ENCODE data around the gene HS6ST3.
"Not testable (repeated sequence)": the region's sequence is repeated elsewhere in the genome, so short reads cannot be mapped to it uniquely, and the experiment has no call there.

The HS6ST3 gene

DNA sequence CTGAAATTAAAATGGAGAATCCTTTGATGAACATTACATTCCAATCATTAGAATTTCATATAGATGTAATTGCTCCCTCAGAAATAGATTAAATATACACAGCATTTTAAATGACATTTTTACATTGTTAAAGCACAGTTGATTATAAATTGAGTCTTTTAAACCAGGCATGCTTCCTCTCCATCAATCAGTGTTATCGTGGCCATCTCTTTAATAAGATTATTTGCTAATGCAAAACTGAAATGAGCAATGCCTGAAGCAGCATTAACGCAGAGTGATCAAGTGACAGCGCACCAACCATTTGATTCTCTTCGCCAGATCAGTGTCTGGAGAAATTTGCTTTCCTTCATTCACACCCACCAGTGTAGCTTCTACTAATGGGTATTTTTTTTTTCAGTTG, 644.6 kb downstream of the HS6ST3 start:
- DNase-seq (ENCODE audit: low read depth) = no peak

DNA sequence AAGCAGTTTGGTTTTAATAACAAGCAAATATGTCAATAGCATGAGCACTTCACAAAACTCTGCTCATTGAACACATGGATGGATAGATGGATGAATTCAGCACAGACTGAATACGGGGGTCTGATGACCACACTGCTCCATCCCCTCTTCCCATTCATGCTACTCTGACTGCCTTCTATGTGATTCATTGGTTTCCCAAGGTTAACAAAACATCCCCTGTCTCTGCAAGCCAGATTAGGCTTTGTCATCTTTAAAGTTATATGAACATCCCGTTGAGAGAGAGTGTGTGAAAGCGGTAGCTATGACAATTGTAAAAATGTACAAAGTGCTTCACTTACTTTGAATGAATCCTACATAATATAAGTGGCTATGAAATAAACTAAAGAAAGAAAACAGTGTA, 651.9 kb downstream of the HS6ST3 start:
- no peak for DNase-seq (ENCODE audit: low read depth)

DNA sequence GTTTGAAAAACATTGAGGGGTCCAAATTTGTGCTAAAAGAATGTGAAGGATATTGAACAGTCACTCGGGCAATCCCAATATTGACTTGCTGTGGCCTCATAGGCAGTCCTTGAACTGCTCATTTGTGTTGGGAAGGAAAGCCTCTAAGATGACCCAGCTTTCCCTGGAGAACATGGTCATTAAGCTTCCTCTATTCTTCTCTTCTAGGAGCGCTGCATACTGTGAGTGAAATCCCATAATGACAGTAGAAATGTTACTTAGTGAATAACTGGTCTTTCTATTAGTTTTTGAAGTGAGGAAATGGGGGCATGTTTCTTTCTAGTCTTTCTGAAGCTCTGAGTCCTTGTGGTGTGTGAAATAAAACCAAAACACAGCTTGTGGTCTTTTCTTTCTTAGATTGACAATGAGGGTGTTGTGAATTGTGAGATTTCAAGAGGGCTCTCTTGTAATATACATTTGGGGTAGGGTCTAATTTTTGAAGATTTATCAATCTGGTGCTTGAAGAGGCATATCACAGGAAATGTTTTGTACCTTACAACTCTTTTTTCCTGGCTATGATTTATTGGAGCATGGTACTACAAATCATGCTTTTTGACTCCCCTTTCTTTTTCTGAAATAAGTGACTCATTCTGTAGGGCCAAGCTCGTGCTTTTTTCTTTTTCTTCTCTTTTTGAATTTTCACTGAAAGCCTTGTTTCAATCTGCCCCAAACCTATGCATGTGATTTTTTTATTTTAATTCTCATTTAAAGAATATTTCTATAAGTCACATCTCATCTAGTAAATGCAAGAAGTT, 653.6 kb downstream of the HS6ST3 start:
- DNase-seq (ENCODE audit: low read depth) = no peak

DNA sequence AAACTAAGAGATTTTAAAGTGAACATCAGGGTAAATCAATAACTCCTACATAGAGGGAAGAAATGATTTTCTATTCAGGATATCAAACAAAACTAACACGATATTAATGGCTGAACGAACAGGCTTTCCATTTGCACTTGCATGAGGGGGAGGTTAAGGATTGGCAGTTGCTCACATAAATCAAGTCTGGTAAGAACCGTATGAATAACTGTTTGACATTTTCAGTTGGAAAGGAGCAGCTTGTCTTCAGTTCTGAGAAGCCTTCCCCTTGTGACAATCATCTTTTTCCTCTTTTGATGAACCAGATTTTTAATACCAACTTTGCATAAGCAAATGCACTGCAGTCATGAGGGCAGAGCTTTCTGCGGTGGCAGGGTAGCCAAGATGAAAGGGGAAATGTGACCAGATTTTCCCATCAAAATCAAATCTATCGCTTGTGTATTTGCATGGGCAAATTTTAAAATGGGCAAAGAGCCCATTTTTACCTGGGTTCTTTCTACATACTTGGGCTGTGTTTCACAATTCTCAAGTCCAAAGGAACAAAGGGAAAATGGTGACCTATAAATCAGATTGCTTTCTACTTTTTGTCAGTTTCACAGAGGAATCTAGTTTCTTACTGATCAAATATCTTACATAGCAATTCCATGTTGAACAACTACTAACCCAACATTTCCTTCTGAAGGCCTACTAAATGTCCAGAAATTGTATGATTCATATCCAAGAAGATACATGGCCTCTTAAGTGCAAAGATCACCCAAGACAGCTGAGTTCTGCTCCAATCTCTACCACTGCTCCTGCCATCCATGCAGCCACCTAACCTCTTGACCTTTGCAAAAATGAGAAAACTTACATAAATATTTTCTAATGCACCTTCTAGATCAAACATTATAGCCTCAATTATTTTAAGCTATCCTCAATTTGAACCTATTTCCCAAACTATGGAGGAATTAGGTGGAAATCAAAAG, 654.7 kb downstream of the HS6ST3 start:
- DNase-seq (ENCODE audit: low read depth) = no peak

DNA sequence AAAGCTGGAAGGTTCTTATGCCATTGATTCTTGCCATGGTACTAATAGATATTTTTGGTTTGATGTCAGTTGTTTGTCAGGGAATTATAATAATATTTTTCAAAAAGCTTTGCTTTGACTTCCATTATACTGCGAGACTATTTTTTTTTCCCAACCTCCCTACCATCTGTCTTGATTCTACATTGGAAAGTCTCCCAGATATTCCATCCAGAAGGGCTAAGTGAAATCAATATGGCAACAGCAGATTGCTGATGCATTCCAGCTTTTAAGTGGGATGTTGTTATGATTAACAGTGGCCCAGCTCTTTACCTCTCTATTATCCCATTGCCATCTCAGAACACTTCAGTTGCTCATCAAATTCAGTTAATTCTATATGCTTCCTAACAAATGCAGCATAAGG, 657.0 kb downstream of the HS6ST3 start:
- no peak for DNase-seq (ENCODE audit: low read depth)

DNA sequence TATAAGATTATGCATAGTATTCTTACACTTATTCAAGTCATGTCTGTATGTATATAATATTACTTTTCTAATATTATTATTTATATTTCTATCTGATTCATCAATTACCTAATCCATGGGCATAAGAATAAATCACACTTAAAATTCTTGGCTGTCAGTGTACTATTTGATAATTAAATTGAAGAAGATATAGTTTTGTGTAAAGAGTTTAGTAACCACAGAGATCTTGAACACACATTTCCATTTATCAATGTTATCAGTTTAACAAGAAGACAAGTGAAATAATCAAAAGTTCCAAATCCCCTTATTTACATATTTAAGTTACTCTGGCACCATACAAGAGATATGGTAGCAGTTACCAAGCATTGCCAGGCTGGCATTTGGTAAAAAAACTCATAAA, 659.9 kb downstream of the HS6ST3 start:
- no peak for DNase-seq (ENCODE audit: low read depth)

DNA sequence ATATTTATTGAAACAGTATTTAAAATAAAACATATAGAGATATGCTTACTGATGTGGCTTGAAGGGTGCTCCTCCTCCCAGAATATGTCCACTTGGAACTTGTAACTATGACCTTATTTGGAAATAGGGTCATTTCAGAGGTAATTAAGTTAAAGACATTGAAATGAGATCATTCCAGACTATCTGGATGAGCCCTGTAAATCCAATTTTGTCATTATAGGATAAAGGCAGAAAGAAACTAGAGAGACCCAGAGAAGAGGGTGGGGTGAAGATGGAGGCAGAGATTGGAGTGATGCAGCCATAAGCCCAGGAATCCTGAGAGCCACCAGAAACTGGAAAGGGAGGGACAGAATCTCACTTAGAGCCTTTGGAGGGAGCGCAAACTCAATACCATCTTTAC, 661.2 kb downstream of the HS6ST3 start:
- no peak for DNase-seq (ENCODE audit: low read depth)

DNA sequence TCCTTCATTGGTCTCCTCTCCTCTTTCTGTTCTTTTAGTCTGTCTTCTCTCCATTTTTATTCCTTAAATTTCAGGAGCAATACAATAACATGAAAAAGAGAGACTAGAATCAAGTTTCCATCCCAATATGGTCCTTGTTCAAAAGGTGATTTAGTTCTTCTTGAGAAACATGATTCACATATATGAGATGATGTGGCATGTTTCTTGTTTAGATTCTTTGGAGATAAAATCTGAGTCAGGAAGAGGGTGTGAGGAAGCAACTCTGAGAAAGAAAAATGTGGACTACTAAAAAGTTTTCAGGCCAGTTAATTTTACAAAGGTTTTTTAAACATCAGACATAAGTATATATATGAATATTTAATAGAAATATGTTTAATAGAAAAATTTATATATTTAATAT, 673.0 kb downstream of the HS6ST3 start:
- no peak for DNase-seq (ENCODE audit: low read depth)

DNA sequence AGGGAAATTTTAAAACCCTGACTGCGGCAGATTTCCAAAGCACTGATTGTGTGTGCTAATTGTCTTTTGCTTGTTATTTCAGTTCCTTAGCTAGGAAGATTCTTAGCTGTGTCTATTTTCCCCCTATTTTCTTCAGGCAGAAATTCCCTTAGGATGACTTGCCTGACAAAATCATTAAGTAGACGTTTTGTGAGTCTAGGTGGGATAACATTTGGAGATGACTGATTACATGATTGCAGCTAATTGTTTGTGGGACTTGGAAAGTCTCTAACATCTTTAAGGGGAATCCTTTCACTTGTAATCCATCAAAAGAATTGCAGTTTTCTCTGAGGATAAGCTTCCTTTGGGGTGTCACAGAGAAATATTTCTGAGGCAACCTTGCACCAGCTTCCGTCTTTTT, 676.4 kb downstream of the HS6ST3 start:
- DNase-seq (ENCODE audit: low read depth) = no peak

DNA sequence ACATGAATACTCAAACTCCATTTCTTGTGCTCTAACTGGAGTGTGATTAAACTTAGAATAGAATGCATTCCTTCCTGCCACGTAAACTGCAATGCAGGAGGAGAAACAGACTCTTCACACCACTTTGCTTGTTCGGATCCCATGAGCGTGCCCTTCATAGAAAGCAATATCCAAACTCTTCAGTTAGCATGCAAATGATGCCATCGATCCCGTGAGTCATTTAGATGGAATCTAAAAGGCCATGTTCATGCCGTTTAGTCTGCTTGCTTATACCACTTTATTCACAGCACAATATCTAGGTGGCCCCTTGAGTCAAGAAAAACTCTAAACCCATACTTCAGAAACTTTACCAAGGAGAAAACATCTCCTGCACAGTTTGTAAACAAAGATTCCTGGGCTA, 678.6 kb downstream of the HS6ST3 start:
- no peak for DNase-seq (ENCODE audit: low read depth)

DNA sequence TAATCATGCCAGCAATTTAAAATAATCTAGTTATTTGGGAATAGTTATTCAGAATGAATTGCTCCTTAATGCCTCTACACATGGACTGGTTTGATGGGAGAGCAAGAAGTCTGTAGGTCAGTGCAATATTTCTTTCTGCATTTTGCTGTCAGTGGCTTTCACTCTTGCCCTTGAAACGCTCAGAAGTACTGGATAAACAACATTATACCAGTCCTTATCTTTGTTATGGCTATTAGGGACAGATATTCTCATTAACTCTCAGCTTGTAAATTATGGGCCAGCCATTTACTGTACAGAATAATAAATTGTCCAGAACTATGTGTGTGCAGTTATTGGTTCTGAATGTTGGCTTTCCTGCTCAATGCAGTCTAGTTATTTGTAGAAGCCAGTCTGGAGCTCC, 680.0 kb downstream of the HS6ST3 start:
- no peak for DNase-seq (ENCODE audit: low read depth)

DNA sequence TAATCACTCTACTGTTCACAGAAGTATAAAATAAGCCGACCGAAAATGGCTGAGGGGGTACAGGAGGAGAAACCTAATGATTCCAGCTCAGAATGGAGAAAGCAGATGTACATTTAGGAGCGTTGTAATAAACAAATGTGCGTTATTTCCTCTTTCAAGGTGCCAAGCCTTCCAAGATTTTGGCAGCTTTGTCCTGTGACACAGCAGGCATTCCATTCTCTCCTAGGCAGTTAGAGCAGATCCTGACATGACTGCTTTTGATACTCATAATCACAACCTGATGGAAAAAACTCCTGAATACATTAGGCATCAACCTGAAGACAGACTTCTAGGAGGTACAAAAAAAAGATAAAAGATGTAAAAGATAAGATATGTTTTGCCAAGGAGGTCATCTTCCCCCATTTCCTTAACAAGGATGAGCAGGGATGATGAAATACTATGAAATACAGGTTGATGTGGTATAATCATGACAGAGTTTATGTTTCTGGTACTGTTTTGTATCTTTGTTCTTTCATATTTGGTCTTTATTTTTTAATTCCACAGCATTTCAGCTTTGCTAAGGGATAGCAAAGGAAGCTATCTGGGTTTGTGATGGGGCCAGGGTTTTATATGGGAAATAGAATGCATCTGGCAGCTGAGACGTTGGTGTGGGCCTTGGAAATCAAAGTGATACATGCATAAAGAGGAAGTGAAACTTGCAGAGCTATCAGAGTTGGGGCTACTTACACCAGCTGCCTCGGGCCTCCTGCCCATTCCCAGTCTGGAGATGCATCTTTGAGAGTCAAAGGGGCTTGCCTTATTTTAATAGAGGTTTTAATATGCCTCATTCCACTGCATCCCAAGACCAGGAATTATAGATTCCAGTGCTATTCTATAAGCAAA, 681.8 kb downstream of the HS6ST3 start:
- DNase-seq (ENCODE audit: low read depth) = no peak

DNA sequence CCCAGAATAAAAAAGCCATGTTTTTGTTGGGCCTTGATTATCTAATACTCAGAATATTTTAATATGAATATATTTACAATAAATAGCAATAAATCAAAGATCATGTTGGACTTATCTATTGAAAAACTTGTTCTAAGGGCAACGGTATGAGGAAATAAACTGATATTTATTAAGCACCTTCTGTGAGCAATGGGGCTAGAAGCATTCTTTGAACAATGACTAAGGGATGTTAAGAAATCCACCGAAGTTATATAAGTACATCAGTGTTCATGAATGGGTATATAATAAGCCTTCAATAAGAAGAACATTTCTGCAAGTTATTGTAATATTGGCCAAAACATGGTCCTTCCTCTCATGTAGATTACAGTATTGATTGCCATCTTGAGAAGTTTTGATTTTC, 682.5 kb downstream of the HS6ST3 start:
- DNase-seq (ENCODE audit: low read depth) = no peak

DNA sequence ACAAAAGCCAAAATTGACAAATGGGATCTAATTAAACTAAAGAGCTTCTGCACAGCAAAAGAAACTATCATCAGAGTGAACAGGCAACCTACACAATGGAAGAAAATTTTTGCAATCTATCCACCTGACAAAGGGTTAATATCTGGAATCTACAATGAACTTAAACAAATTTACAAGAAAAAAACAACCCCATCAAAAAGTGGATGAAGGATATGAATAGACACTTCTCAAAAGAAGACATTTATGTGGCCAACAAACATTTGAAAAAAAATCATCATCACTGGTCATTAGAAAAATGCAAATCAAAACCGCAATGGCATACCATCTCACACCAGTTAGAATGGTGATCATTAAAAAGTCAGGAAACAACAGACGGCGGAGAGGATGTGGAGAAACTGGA, 688.4 kb downstream of the HS6ST3 start:
- not testable (repeated sequence) for DNase-seq (ENCODE audit: low read depth)

DNA sequence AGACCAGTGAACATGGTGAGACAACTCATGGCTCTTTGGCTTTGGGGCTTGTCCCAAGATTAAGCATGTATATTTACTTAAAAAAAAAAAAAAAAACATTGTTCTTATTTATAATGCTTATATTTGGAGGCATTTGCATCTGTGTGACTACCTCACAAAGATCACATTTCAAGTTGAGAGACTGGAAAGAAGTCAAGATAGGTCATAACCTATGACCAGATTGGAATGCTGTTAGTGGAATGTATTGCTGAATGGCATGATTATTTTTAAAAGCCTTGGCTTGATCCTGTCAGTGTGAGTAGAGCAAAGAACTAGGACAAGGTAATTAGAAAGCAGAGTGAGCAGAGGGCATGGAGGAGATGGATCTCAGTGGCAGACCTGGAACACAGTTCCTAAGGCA, 689.8 kb downstream of the HS6ST3 start:
- DNase-seq (ENCODE audit: low read depth) = no peak

DNA sequence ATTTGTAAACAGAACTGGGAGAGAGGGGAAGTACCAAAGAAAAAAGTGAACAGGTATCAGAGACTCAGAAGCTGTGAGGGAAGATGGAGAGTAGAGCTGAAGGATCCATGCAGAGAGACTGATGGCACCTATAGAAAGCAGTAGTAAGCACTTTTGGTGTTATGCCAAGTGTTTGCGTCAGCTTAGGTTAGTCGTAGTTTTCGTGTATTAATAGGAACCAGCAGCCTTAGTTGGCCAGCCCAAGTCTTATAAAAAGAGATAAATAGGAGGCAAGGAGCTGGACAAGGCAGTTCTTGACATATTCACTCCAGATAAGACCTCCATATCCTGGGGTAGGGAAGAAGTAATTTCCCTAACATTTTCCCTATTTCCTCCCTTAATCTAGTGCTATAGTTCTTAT, 690.2 kb downstream of the HS6ST3 start:
- no peak for DNase-seq (ENCODE audit: low read depth)

DNA sequence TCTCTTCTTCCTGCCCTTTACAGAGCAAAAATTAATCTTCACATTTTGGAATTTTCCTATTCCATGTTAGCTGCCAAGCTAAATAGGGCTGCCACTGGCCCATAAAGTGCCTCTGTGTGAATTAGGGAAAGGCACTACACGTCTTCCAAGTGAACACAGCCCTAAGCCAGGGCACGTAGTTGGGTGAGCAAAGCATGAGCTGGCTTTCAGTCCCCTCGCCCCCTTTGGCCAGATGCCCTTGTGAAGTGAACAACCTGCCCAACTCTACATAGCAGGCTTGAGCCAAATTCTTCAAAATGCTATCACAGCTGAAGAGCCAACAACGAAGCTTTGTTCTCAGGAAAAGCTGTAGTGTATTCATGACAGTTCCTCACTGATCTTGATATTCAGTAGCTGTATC, 691.2 kb downstream of the HS6ST3 start:
- DNase-seq (ENCODE audit: low read depth) = no peak

DNA sequence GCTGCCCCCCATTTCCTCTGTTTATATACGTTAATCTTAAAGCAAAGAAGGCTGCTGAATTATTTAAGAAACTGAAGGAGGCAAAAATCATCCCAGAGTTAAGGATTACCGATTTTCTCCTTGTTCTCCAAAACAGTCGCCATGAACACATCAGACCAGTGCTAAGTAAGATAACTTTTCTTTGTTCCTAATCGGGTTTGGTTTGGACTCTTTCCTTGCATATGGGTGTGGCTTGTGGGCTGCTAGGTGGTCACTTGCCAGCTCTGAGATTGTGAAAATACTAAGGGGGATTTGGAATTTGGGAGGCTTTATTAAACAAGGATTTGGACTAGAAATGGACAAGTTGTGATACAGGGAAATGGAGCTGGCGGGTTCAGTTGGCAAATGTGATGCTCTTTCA, 692.3 kb downstream of the HS6ST3 start:
- no peak for DNase-seq (ENCODE audit: low read depth)

DNA sequence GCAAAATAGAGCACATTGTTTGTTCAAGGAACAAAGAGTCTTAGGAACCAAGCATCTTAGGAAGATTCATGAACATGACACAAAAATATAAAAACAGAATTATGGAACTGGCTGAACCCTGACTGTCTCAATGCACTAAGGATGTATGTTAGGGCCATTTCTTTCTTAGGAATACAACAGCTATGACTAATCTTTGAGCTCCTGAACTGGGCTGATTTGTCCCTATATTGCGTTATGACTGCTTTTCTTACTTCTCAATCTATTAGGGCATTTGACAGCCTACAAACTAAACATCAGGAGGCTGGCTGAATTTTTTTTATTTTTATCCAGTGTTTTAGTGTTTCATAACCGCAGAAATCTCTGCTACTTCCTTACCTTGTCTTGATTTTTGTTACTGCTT, 693.1 kb downstream of the HS6ST3 start:
- no peak for DNase-seq (ENCODE audit: low read depth)

DNA sequence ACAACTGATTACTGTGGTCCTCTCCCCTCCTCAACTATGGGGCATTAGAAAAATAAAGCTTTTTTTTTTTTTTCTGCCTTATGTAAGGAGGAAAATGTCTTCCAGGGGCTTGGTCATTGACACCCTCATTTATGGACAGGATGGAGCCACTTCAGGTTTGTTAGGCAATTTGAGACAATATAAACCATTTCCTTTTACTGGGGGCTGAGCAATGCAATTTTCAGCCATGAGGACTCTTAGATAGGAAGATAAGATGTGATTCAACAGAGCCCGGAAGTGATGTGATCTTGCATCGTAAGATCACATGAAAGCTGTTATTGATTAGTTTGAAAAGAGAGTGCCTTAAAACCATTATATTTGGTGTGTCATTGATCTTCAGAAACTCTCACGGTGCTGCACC, 693.6 kb downstream of the HS6ST3 start:
- DNase-seq (ENCODE audit: low read depth) = no peak

DNA sequence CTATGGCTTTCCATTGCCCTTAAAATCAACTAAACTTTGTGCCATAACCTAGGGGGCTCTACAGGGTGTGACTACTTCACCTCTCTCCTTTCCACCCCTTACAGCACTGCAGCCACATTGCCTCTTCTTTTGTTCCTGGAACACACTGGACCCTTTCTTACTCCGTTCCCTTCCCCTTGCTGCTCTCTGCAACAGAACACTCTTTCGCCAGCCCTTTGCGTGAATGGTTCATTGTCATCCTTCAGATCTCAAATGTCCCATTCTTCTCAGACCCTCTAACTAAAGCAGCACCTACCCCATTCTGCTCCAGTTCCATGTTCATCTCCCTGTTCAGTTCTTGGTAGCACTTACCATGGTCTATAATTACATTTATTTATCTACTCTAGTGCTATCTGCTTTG, 696.1 kb downstream of the HS6ST3 start:
- DNase-seq (ENCODE audit: low read depth) = no peak

DNA sequence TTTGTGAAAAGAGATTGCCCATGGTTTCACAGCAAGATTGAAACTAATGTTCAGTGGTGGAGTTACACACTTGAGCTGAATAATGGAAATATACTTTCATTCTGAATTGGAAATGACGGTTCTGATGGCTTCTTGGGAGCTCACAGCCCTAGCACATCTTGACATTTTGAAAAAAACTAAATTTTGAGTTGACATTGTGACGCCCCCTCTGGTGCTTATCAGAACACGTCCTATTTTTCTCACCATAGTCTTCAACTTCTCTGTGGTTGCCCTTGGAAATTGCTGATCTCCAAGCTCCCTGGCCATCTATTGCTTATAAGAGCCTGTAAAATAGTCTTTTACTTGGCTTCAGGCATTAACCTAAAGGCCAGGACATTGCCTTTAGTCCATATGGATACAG, 702.3 kb downstream of the HS6ST3 start:
- DNase-seq (ENCODE audit: low read depth) = no peak
